ENCODE results near the gene OPHN1. TPM values are rescaled to one million over a fixed set of nuclear protein-coding genes. Genes with fewer than 3 reads are reported as not detected.
"Not testable (repeated sequence)": the region's sequence is repeated elsewhere in the genome, so short reads cannot be mapped to it uniquely, and the experiment has no call there.

Gene OPHN1
- polyA plus RNA-seq, 1 experiment = 5.9 TPM

DNA sequence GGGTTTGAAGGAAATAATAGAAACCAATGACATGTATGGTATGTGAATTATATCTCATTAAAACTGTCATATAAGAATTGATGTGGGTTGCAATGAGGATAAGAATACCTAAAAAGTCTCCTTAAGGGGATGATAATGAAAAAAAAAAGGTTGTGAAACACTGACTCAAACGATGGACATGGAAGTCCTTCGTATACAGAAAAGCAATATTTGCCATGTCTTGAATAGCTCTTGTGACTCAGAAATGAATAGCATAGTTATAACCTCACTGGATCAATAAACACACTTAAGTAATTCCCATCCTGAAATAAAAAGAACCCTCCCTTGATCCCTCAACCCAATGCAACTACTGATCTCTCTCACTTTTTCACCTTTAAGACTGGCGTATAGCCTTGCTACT lies 89.7 kb downstream of the OPHN1 start:
- no peak for TF ChIP-seq CTCF (IDR thresholded peaks at IDR 0.05; ENCODE audit: insufficient read depth, low read depth, low read length)
- Histone ChIP-seq H3K27me3 (ENCODE audit: control insufficient read depth, insufficient read depth, low read length) (no peaks in the 10 kb centered on the region), H3K36me3 (ENCODE audit: control insufficient read depth, insufficient read depth, low read length) (no peaks in the 10 kb centered on the region), H3K4me3 (ENCODE audit: low read depth, low read length) (no peak overlapping the region)
- DNase-seq (ENCODE audit: low read depth) = no peak
- CTCF ChIA-PET = no interaction called here
- POLR2A ChIA-PET = no interaction called here

DNA sequence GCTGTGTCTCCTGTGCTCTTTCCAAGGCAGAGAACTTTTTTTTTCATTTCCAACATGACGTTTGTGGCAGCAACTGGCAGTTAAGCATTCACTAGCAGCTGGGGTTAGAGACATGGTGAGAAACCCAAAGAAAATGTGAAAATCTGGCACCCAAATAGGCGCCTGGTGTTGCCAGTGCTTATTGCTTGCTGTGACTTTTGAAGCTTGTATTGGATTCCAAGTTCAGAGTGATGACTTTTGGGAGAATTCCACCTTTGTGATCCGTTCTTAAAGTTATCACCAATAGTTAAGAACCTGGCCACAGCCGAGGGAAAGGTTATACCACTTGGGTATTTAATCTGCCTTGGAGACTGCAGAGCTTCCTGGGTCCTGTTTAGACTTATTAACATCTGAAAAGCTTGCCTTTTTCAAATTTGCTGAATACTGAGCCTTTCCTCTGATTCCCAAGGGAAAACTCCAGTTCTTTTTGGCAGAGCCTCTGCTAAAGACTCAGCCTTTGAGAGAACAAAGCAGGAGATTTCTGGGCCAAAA lies 101.0 kb downstream of the OPHN1 start:
- H3K27me3 ChIP-seq (ENCODE audit: control insufficient read depth, insufficient read depth, low read length) = no peaks in the 10 kb centered on the region
- POLR2A ChIA-PET = no interaction called here
- H3K36me3 ChIP-seq (ENCODE audit: control insufficient read depth, insufficient read depth, low read length) = no peaks in the 10 kb centered on the region
- no peak for DNase-seq (ENCODE audit: low read depth)
- CTCF ChIA-PET = no interaction called here
- TF ChIP-seq CTCF (IDR thresholded peaks at IDR 0.05; ENCODE audit: insufficient read depth, low read depth, low read length) = no peak
- H3K4me3 ChIP-seq (ENCODE audit: low read depth, low read length) = no peak overlapping the region

DNA sequence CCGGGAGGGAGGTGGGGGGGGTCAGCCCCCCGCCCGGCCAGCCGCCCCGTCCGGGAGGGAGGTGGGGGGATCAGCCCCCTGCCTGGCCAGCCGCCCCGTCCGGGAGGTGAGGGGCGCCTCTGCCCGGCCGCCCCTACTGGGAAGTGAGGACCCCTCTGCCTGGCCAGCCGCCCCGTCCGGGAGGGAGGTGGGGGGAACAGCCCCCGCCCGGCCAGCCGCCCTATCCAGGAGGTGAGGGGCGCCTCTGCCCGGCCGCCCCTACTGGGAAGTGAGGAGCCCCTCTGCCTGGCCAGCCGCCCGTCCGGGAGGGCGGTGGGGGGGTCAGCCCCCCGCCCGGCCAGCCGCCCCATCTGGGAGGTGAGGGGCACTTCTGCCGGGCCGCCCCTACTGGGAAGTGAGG lies 106.5 kb downstream of the OPHN1 start:
- H3K36me3 ChIP-seq (ENCODE audit: control insufficient read depth, insufficient read depth, low read length); H3K27me3 ChIP-seq (ENCODE audit: control insufficient read depth, insufficient read depth, low read length); DNase-seq (ENCODE audit: low read depth); CTCF ChIA-PET; H3K4me3 ChIP-seq (ENCODE audit: low read depth, low read length); POLR2A ChIA-PET: not testable (repeated sequence)

GRCh38 chrX:68307769-68308168 lies 125.5 kb downstream of the OPHN1 start:
- no peak for TF ChIP-seq CTCF (IDR thresholded peaks at IDR 0.05; ENCODE audit: insufficient read depth, low read depth, low read length)
- H3K36me3 ChIP-seq (ENCODE audit: control insufficient read depth, insufficient read depth, low read length) = no peaks in the 10 kb centered on the region
- H3K27me3 ChIP-seq (ENCODE audit: control insufficient read depth, insufficient read depth, low read length) = no peaks in the 10 kb centered on the region
- peak; percentile 56 for DNase-seq (ENCODE audit: low read depth)
- POLR2A ChIA-PET = interaction anchor here (0.6 kb wide), 1 partner anchor 212 kb away, joined by 8 read pairs; no protein-coding TSS in a partner anchor
- CTCF ChIA-PET = no interaction called here
- H3K4me3 ChIP-seq (ENCODE audit: low read depth, low read length) = no peak overlapping the region

DNA sequence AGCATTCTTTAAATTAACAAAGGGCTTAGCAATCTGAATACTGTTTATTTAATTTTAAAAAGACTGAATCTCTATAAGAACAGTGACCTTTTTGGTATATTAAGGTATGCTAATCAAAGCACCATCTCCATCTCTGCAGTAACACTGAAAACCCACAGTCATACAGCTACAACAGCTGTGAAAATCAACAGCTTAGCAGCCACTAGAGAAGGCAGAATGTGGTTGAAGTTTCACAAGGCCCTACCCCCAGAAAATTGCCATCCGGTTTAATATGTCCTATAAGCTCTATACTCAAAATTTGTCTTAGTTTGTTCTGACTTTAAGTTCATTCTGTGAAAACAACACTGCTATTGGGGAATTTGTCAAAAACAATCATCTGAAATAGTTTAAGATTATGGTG lies 128.7 kb downstream of the OPHN1 start:
- no peak for DNase-seq (ENCODE audit: low read depth)
- H3K4me3 ChIP-seq (ENCODE audit: low read depth, low read length) = no peak overlapping the region
- ChIA-PET CTCF (no interaction called here), POLR2A (no interaction called here)
- no peaks in the 10 kb centered on the region for H3K27me3 ChIP-seq (ENCODE audit: control insufficient read depth, insufficient read depth, low read length)
- H3K36me3 ChIP-seq (ENCODE audit: control insufficient read depth, insufficient read depth, low read length) = no peaks in the 10 kb centered on the region
- TF ChIP-seq CTCF (IDR thresholded peaks at IDR 0.05; ENCODE audit: insufficient read depth, low read depth, low read length) = no peak

DNA sequence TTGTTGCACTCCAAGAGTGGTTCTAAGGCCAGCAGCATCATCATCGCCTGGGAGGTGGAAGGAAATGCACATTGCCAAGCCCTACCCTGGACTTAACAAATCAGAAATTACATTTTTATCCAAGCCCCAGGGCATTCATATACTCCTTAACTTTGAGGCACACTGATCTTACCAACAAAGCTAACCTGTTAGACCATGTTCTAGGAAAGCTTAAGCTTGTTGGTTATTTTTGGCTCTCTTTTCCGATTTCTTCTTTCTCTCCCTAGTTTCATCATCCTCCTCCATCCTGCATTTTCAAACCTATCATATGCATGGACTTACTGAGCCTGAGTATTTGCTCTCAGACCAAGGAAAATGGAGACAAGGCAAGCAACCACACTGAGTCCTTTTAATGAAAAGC lies 133.4 kb downstream of the OPHN1 start:
- DNase-seq (ENCODE audit: low read depth) = no peak
- Histone ChIP-seq H3K4me3 (ENCODE audit: low read depth, low read length) (no peak overlapping the region), H3K27me3 (ENCODE audit: control insufficient read depth, insufficient read depth, low read length) (no peaks in the 10 kb centered on the region), H3K36me3 (ENCODE audit: control insufficient read depth, insufficient read depth, low read length) (no peaks in the 10 kb centered on the region)
- TF ChIP-seq CTCF (IDR thresholded peaks at IDR 0.05; ENCODE audit: insufficient read depth, low read depth, low read length) = no peak
- POLR2A ChIA-PET = no interaction called here
- CTCF ChIA-PET = no interaction called here

Data from BJ (cell line).